ENCODE data around the gene C10orf90.

Gene C10orf90

DNA sequence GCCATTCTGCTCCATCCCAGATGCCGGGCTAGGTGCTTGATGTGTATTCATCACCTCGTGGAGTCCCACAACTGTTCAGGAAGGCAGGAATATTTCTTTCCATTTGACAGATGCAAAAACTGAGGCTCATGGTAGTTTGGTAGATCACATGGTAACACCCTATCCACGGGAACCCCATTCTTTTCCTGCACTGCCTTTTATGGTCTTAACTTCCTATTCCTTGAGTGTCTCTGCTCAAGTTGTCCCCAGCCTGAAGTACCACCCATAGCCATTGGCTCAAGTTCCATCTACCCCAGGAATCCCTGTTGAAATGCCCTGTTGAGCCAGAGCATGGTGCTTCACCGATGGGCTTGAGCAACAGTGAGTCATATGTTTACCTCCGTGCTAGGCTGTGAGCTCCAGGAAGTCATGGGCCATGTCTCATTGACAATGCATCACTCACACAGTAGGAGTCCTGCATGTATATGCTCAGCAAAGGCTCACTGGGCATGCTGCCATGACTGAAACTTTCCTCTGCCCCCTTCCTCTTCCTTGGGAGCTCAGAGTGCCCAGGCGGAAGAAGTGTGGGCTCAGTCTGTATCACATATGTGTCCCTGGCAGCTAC lies 210.5 kb downstream of the C10orf90 start:
- no peaks in the 10 kb centered on the region for H3K36me3 ChIP-seq (ENCODE audit: control insufficient read depth, insufficient read depth, low read length)
- no peaks in the 10 kb centered on the region for H3K27me3 ChIP-seq (ENCODE audit: control insufficient read depth, insufficient read depth, low read length)
- no peaks in the 10 kb centered on the region for H3K4me1 ChIP-seq (ENCODE audit: control insufficient read depth, insufficient read depth, low read length)
- H3K9ac ChIP-seq (ENCODE audit: low read length): no peak overlapping the region
- no peak overlapping the region for H3K4me3 ChIP-seq (ENCODE audit: low read depth, low read length)
- no peaks in the 10 kb centered on the region for H3K9me3 ChIP-seq (ENCODE audit: control insufficient read depth, insufficient read depth, low read depth, low read length)
- no peak overlapping the region for H3K27ac ChIP-seq (ENCODE audit: low read depth, low read length)

DNA sequence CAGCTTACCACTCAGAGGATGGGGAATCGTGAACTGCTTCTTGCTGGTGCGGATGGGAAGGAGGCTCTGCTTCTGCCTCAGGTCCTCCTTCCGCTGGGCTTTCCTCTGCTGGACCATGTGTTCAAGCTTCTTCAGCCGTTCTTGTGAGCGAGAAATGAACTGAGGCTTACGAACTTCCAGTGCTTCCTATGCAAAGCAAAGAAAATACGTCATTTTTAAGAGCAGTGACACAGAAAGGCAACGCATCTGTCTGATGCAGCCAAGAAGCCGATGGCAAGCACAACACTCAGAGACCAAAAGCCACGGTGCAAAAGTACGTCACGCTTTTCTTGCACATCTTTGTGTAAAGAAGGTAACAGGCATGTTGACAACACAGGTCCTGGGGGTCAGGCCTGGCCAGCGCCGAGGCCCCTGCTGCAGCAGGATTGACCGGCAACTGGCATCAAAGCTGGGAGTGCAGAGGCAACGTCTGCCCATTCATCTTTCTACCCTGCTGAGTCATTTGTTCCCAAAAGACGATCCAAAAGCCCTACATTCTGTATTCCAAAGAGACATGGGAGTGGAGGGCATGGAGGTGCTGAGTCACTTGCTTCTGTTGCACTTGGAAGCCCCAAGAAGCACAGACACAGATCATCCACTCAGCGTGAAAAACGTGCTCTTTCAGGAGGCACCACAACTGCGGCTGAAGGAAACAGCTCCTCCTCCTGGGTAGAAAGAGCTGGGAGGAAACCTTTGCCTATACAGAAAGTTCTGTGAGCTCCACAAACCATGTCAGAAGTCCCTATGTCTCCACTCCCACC lies 211.3 kb downstream of the C10orf90 start:
- Histone ChIP-seq H3K9ac (ENCODE audit: low read length) (no peak overlapping the region), H3K4me3 (ENCODE audit: low read depth, low read length) (no peak overlapping the region), H3K27ac (ENCODE audit: low read depth, low read length) (no peak overlapping the region)

DNA sequence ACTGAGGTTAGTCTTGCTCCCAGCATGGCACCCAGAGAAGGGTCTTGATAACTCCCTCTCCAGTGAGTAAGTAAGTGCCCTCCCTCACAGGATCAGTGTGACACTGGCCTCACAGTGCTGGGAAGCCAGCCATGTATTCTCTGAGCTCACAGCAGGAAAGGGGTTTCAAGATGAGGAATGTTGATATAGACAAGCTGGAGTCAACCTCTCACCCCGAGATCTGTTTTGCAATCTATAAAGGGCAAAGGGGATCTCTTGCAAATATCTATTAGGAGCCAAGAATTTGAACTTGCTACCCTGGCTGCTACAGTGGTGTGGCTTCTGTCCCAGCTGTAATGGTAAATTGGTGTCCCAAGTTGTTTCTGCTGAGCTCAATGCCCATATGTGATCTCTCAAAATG lies 212.0 kb downstream of the C10orf90 start:
- no peak overlapping the region for H3K27ac ChIP-seq (ENCODE audit: low read depth, low read length)
- H3K9me3 ChIP-seq (ENCODE audit: control insufficient read depth, insufficient read depth, low read depth, low read length): no peaks in the 10 kb centered on the region
- no peak overlapping the region for H3K9ac ChIP-seq (ENCODE audit: low read length)
- H3K4me1 ChIP-seq (ENCODE audit: control insufficient read depth, insufficient read depth, low read length): no peaks in the 10 kb centered on the region
- no peaks in the 10 kb centered on the region for H3K36me3 ChIP-seq (ENCODE audit: control insufficient read depth, insufficient read depth, low read length)
- H3K27me3 ChIP-seq (ENCODE audit: control insufficient read depth, insufficient read depth, low read length): no peaks in the 10 kb centered on the region
- no peak overlapping the region for H3K4me3 ChIP-seq (ENCODE audit: low read depth, low read length)

More for the DNA sequence above, 211.3 kb downstream of the C10orf90 start:
- no peaks in the 10 kb centered on the region for H3K9me3 ChIP-seq (ENCODE audit: control insufficient read depth, insufficient read depth, low read depth, low read length)
- H3K27me3 ChIP-seq (ENCODE audit: control insufficient read depth, insufficient read depth, low read length): no peaks in the 10 kb centered on the region
- H3K36me3 ChIP-seq (ENCODE audit: control insufficient read depth, insufficient read depth, low read length): no peaks in the 10 kb centered on the region
- H3K4me1 ChIP-seq (ENCODE audit: control insufficient read depth, insufficient read depth, low read length): no peaks in the 10 kb centered on the region

DNA sequence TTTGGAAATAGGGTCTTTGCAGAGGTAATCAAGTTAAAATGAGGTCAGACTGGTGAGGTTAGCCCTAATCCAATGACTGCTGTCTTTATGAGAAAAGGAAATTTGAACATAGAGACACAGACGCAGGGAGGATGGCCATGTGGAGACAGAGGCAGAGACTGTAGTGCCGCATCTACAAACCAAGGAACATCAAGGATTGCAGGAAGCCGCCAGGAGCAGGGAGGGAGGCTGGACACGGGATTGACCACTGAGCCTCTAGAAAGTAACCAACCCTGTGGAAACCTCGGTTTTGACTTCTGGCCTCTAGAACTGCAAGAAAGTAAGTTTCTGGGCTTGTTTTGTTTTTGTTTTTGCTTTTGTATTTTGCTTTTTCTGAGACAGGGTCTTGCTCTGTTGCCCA lies 213.9 kb downstream of the C10orf90 start:
- Histone ChIP-seq H3K27me3 (ENCODE audit: control insufficient read depth, insufficient read depth, low read length) (no peaks in the 10 kb centered on the region; the same call in 1 of the 2 replicates), H3K9me3 (ENCODE audit: control insufficient read depth, insufficient read depth, low read depth, low read length) (no peaks in the 10 kb centered on the region), H3K4me1 (ENCODE audit: control insufficient read depth, insufficient read depth, low read length) (no peaks in the 10 kb centered on the region), H3K4me3 (ENCODE audit: low read depth, low read length) (no peak overlapping the region), H3K27ac (ENCODE audit: low read depth, low read length) (no peak overlapping the region), H3K36me3 (ENCODE audit: control insufficient read depth, insufficient read depth, low read length) (no peaks in the 10 kb centered on the region), H3K9ac (ENCODE audit: low read length) (no peak overlapping the region)

DNA sequence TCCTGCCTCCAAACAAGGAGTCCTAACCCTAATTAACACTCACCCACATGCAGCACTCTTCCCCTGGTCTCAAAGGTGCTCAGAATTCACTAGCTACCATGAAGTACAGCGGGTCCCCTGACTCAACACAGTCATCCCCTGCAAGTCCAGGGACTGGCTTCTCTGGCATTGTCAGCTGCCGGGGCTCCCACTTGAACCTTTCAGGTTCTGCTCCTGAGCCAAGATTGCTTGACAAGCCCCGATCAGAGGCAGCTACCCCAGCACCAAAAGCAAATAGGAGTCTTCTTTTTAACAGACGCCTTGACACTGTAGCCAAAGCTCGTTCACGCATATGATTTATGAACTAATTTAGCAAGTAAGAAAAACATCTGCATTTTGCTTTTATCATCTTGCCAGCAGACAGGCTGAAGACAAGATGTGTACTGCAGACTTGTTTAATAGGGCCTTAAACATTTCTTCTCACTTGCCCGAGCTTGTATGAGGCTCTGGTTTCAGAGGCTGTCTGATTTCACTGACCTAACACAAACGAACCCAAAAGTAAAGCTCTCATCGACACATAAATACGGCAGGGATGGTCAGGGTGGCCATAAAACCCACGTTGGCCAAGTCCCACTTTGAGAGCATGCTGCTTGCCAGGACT lies 214.6 kb downstream of the C10orf90 start:
- Histone ChIP-seq H3K9ac (ENCODE audit: low read length) (no peak overlapping the region), H3K36me3 (ENCODE audit: control insufficient read depth, insufficient read depth, low read length) (no peaks in the 10 kb centered on the region), H3K27ac (ENCODE audit: low read depth, low read length) (no peak overlapping the region)

DNA sequence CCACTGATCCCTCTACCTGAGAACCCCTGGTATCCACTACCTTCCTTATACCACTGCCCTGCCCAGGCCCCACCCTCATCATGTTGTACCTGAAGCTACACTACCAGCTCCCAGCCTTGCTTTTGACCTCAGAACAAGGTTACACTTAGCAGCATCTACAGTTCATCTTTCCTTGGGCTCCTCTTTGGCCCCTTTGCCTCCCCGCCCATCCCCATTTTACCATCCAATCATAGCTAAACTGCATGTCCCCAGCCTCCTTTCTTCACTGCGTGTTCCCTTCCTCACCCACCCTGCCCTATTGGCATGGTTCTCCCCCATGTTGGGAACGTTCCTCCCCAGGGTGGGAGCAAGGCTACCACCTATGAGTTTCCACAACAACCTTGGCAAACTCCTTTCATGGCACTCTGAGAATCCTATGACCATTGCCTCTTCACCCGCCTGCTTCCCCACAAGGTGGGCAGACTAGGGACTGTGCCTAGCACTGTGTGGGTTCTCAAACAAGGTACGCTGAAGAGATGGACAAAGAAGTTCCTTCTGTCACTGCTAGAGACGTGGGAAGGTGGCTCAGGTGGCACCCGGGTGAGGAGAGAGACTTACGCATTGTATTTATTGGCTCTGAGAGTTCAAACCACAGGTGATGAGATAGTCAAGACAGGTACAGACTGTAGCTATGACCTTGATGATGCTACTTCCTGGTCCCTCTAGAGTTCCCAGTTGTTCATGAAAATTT lies 215.3 kb downstream of the C10orf90 start:
- Histone ChIP-seq H3K27ac (ENCODE audit: low read depth, low read length) (no peak overlapping the region), H3K9me3 (ENCODE audit: control insufficient read depth, insufficient read depth, low read depth, low read length) (no peaks in the 10 kb centered on the region), H3K4me3 (ENCODE audit: low read depth, low read length) (no peak overlapping the region), H3K27me3 (ENCODE audit: control insufficient read depth, insufficient read depth, low read length) (no peaks in the 10 kb centered on the region; the same call in 1 of the 2 replicates), H3K36me3 (ENCODE audit: control insufficient read depth, insufficient read depth, low read length) (no peaks in the 10 kb centered on the region), H3K4me1 (ENCODE audit: control insufficient read depth, insufficient read depth, low read length) (no peaks in the 10 kb centered on the region), H3K9ac (ENCODE audit: low read length) (no peak overlapping the region)

More for the DNA sequence above, 214.6 kb downstream of the C10orf90 start:
- H3K9me3 ChIP-seq (ENCODE audit: control insufficient read depth, insufficient read depth, low read depth, low read length): no peaks in the 10 kb centered on the region
- no peaks in the 10 kb centered on the region; the same call in 1 of the 2 replicates for H3K27me3 ChIP-seq (ENCODE audit: control insufficient read depth, insufficient read depth, low read length)
- no peaks in the 10 kb centered on the region for H3K4me1 ChIP-seq (ENCODE audit: control insufficient read depth, insufficient read depth, low read length)
- H3K4me3 ChIP-seq (ENCODE audit: low read depth, low read length): no peak overlapping the region

DNA sequence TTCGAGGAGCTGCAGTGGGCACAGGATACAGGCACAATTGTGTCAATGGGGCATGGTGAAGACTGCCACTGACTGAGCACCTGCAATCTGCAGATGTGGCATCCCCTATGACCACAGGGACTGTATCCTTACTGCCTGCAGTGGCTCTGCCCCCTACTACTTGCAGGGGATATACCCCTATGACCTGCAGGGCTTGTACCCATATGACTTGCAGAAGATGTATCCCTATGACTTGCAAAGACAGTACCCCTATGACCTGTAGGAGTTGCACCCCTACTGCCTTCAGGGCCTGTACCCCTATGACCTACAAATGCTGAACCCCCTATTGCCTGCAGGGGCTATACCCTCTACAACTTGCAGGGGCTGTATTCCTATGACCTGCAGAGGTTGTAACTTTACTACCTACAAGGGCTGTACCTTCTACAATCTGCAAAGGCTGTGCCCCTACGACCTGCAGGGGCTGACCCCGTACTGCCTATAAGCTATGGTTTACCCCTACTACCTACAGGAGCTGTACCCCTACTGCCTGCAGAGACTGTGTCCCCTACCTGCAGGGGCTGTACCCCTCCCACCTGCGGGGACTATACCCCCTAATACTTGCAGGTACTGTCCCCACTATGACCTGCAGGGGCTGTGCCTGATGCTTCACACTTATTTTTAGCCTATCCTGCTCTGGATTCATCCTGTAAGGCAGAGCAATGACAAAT lies 216.3 kb downstream of the C10orf90 start:
- no peaks in the 10 kb centered on the region for H3K4me1 ChIP-seq (ENCODE audit: control insufficient read depth, insufficient read depth, low read length)
- no peaks in the 10 kb centered on the region for H3K36me3 ChIP-seq (ENCODE audit: control insufficient read depth, insufficient read depth, low read length)
- no peaks in the 10 kb centered on the region for H3K9me3 ChIP-seq (ENCODE audit: control insufficient read depth, insufficient read depth, low read depth, low read length)
- no peak overlapping the region for H3K9ac ChIP-seq (ENCODE audit: low read length)
- no peak overlapping the region for H3K27ac ChIP-seq (ENCODE audit: low read depth, low read length)
- no peak overlapping the region for H3K4me3 ChIP-seq (ENCODE audit: low read depth, low read length)
- H3K27me3 ChIP-seq (ENCODE audit: control insufficient read depth, insufficient read depth, low read length): no peaks in the 10 kb centered on the region; the same call in 1 of the 2 replicates

DNA sequence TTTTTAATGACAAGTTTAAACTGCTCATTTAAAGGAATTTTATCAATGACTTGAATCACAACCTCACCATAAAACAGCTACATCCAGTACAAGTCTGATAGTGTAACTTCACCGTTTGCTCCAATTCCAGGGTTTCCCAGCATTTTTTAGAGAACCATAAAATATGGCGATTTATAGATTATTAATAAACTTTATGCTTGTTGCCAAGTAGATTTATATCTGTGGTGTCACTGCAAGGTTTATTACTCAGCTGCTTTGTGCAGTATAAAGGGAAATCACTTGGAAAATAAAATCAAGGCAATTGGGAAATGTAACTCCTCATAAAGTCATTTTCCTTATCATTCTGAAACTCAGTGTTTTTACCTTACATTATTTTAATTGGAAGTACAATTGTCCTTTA lies 218.2 kb downstream of the C10orf90 start:
- H3K36me3 ChIP-seq (ENCODE audit: control insufficient read depth, insufficient read depth, low read length): no peaks in the 10 kb centered on the region
- no peaks in the 10 kb centered on the region; the same call in 1 of the 2 replicates for H3K27me3 ChIP-seq (ENCODE audit: control insufficient read depth, insufficient read depth, low read length)
- no peaks in the 10 kb centered on the region for H3K9me3 ChIP-seq (ENCODE audit: control insufficient read depth, insufficient read depth, low read depth, low read length)
- no peak overlapping the region for H3K4me3 ChIP-seq (ENCODE audit: low read depth, low read length)
- no peaks in the 10 kb centered on the region for H3K4me1 ChIP-seq (ENCODE audit: control insufficient read depth, insufficient read depth, low read length)
- H3K9ac ChIP-seq (ENCODE audit: low read length): no peak overlapping the region
- no peak overlapping the region for H3K27ac ChIP-seq (ENCODE audit: low read depth, low read length)

DNA sequence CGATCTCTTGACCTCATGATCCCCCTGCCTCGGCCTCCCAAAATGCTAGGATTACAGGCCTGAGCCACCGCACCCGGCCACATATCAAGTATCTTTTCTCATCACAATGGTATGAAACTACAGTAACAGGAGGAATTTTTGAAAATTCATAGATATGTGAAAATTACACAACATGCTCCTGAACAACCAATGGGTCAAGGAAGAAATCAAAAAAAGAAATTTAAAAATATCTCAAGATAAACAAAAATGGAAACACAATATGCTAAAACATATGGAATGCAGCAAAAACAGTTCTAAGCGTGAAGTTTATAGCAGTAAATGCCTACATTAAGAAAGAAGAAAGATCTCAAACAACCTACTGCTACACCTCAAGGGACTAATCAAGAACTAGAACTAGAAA lies 222.4 kb downstream of the C10orf90 start:
- Histone ChIP-seq H3K4me3 (ENCODE audit: low read depth, low read length) (no peak overlapping the region), H3K9ac (ENCODE audit: low read length) (no peak overlapping the region), H3K4me1 (ENCODE audit: control insufficient read depth, insufficient read depth, low read length) (no peaks in the 10 kb centered on the region), H3K27me3 (ENCODE audit: control insufficient read depth, insufficient read depth, low read length) (no peaks in the 10 kb centered on the region; the same call in 1 of the 2 replicates), H3K27ac (ENCODE audit: low read depth, low read length) (no peak overlapping the region), H3K9me3 (ENCODE audit: control insufficient read depth, insufficient read depth, low read depth, low read length) (no peaks in the 10 kb centered on the region), H3K36me3 (ENCODE audit: control insufficient read depth, insufficient read depth, low read length) (no peaks in the 10 kb centered on the region)

DNA sequence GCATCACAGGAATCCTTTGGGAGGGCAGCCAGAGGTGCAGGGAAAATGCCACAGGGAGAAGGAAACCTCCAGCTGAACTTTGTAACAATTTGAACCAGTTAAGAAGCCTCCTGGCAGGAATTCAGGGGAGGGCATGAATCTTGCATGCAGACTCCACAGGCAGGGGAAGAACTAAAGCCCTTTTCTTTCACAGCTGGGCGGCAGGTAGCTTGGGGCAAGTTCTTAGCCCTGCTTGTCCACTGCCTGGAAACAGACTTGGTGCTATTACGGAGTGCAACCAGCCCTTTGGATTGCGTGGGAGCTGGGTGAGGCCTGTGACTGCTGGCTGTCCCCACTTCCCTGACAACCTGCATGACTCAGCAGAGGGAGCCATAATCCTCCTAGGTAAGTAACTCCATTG lies 230.6 kb downstream of the C10orf90 start:
- no peaks in the 10 kb centered on the region for H3K27me3 ChIP-seq (ENCODE audit: control insufficient read depth, insufficient read depth, low read length)
- no peaks in the 10 kb centered on the region for H3K4me1 ChIP-seq (ENCODE audit: control insufficient read depth, insufficient read depth, low read length)
- H3K9ac ChIP-seq (ENCODE audit: low read length): no peak overlapping the region
- no peaks in the 10 kb centered on the region for H3K36me3 ChIP-seq (ENCODE audit: control insufficient read depth, insufficient read depth, low read length)
- H3K27ac ChIP-seq (ENCODE audit: low read depth, low read length): no peak overlapping the region
- no peak overlapping the region for H3K4me3 ChIP-seq (ENCODE audit: low read depth, low read length)
- no peaks in the 10 kb centered on the region for H3K9me3 ChIP-seq (ENCODE audit: control insufficient read depth, insufficient read depth, low read depth, low read length)

Data from HUES6 (cell line).